Activated T-helper 1 cell treated with anti-CD3 and anti-CD28 coated beads, Interleukin-12 subunit alpha, Interleukin-12 subunit beta, Interleukin-2, Interleukin-4 antibody, amounts not matched to agents 30 ng/mL and 10 ng/mL and 1 ng/mL, durations not matched to agents 14 hours and 24 hours and 36 hours (primary cell): ENCODE measurements around the gene DCT. TPM values are rescaled to one million over a fixed set of nuclear protein-coding genes. Genes with fewer than 3 reads are reported as not detected.

Source experiments
- DNase-seq: peaks from one replicate; pipeline ENCODE4 v3.0.0; 2021; ENCODE audit warnings: low spot score
- H3K27ac Mint-ChIP-seq: one replicate; pipeline ENCODE4 v1.8.0; 2021; ENCODE audit warnings: mild to moderate bottlenecking, mixed read lengths
- H3K27me3 Mint-ChIP-seq: one replicate; pipeline ENCODE4 v1.8.0; 2022; ENCODE audit warnings: mild to moderate bottlenecking, moderate library complexity, mixed read lengths; ENCODE audit not compliant: insufficient read depth
- H3K36me3 Mint-ChIP-seq: one replicate; pipeline ENCODE4 v1.8.0; 2021; ENCODE audit warnings: low read depth, mixed read lengths
- H3K4me1 Mint-ChIP-seq: one replicate; pipeline ENCODE4 v1.8.0; 2021; ENCODE audit warnings: low read depth, mixed read lengths
- H3K4me3 Mint-ChIP-seq: one replicate; pipeline ENCODE4 v1.8.0; 2021; ENCODE audit warnings: mild to moderate bottlenecking, moderate library complexity, mixed read lengths
- H3K9me3 Mint-ChIP-seq: one replicate; pipeline ENCODE4 v1.8.0; 2021; ENCODE audit warnings: mixed read lengths
- intact Hi-C: fragments of 100-400 bp; cut with micrococcal nuclease; formaldehyde crosslinking; loops from one replicate; pipeline ENCODE4 v1.15.1; 2024
- total RNA-seq: library from RNA; stranded (reverse); gene quantifications from 2 replicates; pipeline ENCODE4 v1.2.3, GENCODE V29; 2022

The DCT gene
- total RNA-seq, 1 donor from 2014 or later: not detected

- no peak overlapping the region for H3K27ac Mint-ChIP-seq
- H3K4me3 Mint-ChIP-seq: no peak overlapping the region
- peaks cover 2% of the 10 kb centered on the region for H3K27me3 Mint-ChIP-seq
- H3K36me3 Mint-ChIP-seq: no peaks in the 10 kb centered on the region
- peaks cover 15% of the 10 kb centered on the region for H3K4me1 Mint-ChIP-seq
- DNase-seq: no peak
- intact Hi-C loops: no loop called here
- H3K9me3 Mint-ChIP-seq: no peaks in the 10 kb centered on the region
Measured at GRCh38 chr13:94433055-94433961, 46.2 kb downstream of the DCT start.

- Mint-ChIP-seq H3K27ac (no peak overlapping the region), H3K4me3 (no peak overlapping the region), H3K36me3 (no peaks in the 10 kb centered on the region), H3K9me3 (no peaks in the 10 kb centered on the region), H3K4me1 (peaks cover 15% of the 10 kb centered on the region), H3K27me3 (peaks cover 2% of the 10 kb centered on the region)
- intact Hi-C loops: no loop called here
- DNase-seq: no peak
Measured at GRCh38 chr13:94431987-94432386, 47.5 kb downstream of the DCT start.

GRCh38 chr13:94431574-94431973, 47.9 kb downstream of the DCT start:
- intact Hi-C loops: no loop called here
- Mint-ChIP-seq H3K9me3 (no peaks in the 10 kb centered on the region), H3K27ac (no peak overlapping the region), H3K4me1 (peaks cover 15% of the 10 kb centered on the region), H3K36me3 (no peaks in the 10 kb centered on the region), H3K4me3 (no peak overlapping the region), H3K27me3 (peaks cover 2% of the 10 kb centered on the region)
- DNase-seq: no peak

- Mint-ChIP-seq H3K9me3 (no peaks in the 10 kb centered on the region), H3K36me3 (no peaks in the 10 kb centered on the region), H3K4me3 (no peak overlapping the region), H3K4me1 (peaks cover 6% of the 10 kb centered on the region), H3K27ac (no peak overlapping the region), H3K27me3 (peaks cover 2% of the 10 kb centered on the region)
- DNase-seq: no peak
- intact Hi-C loops: no loop called here
Measured at GRCh38 chr13:94427313-94427953, 52.0 kb downstream of the DCT start.

GRCh38 chr13:94419925-94420305, 59.6 kb downstream of the DCT start:
- intact Hi-C loops: loop anchor here (1.0 to 2.0 kb wide), 11 partner anchors 9 to 757 kb away; partner anchors contain the start of gene GPR180
- peak overlapping the region; percentile 72 for H3K27ac Mint-ChIP-seq
- H3K9me3 Mint-ChIP-seq: peaks cover 40% of the 10 kb centered on the region
- peaks cover 22% of the 10 kb centered on the region for H3K4me1 Mint-ChIP-seq
- H3K36me3 Mint-ChIP-seq: peaks cover 3% of the 10 kb centered on the region
- DNase-seq: no peak
- no peaks in the 10 kb centered on the region for H3K27me3 Mint-ChIP-seq
- no peak overlapping the region for H3K4me3 Mint-ChIP-seq

- intact Hi-C loops: loop anchor here (1.0 to 2.0 kb wide), 10 partner anchors 36 to 757 kb away; partner anchors contain the start of gene GPR180
- H3K4me3 Mint-ChIP-seq: peak overlapping the region; percentile 29
- peaks cover 3% of the 10 kb centered on the region for H3K36me3 Mint-ChIP-seq
- H3K27me3 Mint-ChIP-seq: no peaks in the 10 kb centered on the region
- peaks cover 40% of the 10 kb centered on the region for H3K9me3 Mint-ChIP-seq
- peak overlapping the region; percentile 72 for H3K27ac Mint-ChIP-seq
- no peak for DNase-seq
- H3K4me1 Mint-ChIP-seq: peaks cover 22% of the 10 kb centered on the region
Measured at GRCh38 chr13:94419304-94419924, 60.1 kb downstream of the DCT start.

DNA sequence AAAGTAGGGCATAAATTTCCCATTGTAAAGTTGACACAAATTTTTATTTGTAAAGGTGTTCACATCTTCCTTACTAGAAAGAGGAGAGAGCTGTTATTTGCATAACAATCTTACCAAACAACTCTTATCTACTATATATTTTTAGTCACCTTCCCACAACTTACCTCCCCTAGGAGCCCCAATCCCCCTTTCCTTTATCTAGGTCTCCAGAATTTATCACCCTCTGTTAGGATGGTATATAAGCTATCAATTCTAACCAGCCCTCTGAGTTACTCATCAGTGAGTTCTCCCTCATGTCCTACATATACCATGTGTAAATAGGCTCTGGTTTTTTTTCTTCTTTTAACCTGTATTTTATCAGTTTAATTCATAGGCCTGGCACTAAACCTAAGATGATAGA, 62.2 kb downstream of the DCT start:
- H3K9me3 Mint-ChIP-seq: peaks cover 40% of the 10 kb centered on the region
- H3K36me3 Mint-ChIP-seq: peaks cover 3% of the 10 kb centered on the region
- H3K4me1 Mint-ChIP-seq: peaks cover 22% of the 10 kb centered on the region
- DNase-seq: no peak
- no peak overlapping the region for H3K4me3 Mint-ChIP-seq
- no peak overlapping the region for H3K27ac Mint-ChIP-seq
- no peaks in the 10 kb centered on the region for H3K27me3 Mint-ChIP-seq
- intact Hi-C loops: no loop called here

DNA sequence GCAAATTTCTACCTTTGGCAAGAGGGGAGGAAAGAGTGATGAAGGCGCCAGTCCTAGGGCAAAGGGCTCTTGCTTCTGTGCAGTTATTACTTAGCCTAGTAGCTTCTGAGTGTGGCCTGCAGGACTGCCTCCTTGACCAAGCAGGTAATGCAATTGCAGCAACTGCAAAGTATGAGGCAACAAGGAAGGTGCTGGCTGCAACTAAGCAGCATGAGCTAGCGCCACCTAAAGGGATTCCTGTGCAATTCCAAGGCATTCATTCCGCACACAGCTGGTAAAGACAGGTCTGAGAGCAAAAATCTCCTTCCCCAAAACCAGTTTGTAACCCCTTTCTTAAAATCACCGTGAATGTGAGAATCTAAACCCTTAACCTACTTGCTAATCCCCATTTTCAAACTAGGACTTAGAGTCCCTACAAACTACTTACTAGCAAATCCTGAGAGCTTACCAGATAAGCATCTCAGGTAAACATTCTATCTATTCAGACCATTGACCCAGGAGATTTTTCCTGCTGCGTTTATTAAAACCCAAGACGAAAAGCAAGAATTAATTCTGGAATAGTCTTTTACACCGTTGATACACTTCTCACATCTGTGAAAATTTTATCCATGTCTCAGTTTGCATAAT, 62.9 kb downstream of the DCT start:
- Mint-ChIP-seq H3K9me3 (peaks cover 39% of the 10 kb centered on the region), H3K4me3 (no peak overlapping the region), H3K36me3 (peaks cover 3% of the 10 kb centered on the region), H3K27ac (no peak overlapping the region), H3K4me1 (peaks cover 22% of the 10 kb centered on the region), H3K27me3 (no peaks in the 10 kb centered on the region)
- DNase-seq: no peak
- intact Hi-C loops: no loop called here

GRCh38 chr13:94415500-94416237, 63.8 kb downstream of the DCT start:
- Mint-ChIP-seq H3K27me3 (no peaks in the 10 kb centered on the region), H3K4me1 (peaks cover 22% of the 10 kb centered on the region), H3K36me3 (peaks cover 3% of the 10 kb centered on the region), H3K27ac (no peak overlapping the region), H3K4me3 (no peak overlapping the region), H3K9me3 (peaks cover 33% of the 10 kb centered on the region)
- no peak for DNase-seq
- intact Hi-C loops: no loop called here

GRCh38 chr13:94414708-94415107, 64.8 kb downstream of the DCT start:
- H3K27ac Mint-ChIP-seq: no peak overlapping the region
- no peak for DNase-seq
- H3K9me3 Mint-ChIP-seq: peaks cover 25% of the 10 kb centered on the region
- peaks cover 3% of the 10 kb centered on the region for H3K36me3 Mint-ChIP-seq
- H3K4me3 Mint-ChIP-seq: no peak overlapping the region
- H3K4me1 Mint-ChIP-seq: peaks cover 15% of the 10 kb centered on the region
- H3K27me3 Mint-ChIP-seq: no peaks in the 10 kb centered on the region
- intact Hi-C loops: no loop called here

DNA sequence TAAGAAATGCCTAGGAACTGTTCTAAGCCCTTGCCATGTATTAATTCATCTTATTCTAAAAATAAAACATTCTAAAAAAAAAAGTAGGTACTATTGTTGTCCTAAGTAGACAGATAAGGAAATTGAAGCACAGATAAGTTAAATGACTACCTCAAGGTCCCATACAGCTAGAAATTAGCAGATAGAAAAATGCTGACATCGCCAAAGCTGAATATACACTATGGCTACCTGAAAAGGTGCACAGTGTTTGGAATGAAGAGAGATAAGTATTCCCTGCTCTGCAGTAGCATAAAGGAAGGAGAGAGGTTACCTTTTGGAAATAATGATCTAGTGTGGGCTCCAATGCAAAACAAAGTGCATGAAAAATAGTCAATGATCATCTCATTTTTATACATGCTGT, 65.3 kb downstream of the DCT start:
- Mint-ChIP-seq H3K4me1 (peaks cover 9% of the 10 kb centered on the region), H3K27me3 (no peaks in the 10 kb centered on the region), H3K4me3 (no peak overlapping the region), H3K9me3 (peaks cover 24% of the 10 kb centered on the region), H3K27ac (no peak overlapping the region), H3K36me3 (peaks cover 3% of the 10 kb centered on the region)
- no peak for DNase-seq
- intact Hi-C loops: no loop called here

GRCh38 chr13:94413598-94413944, 65.9 kb downstream of the DCT start:
- no peak for DNase-seq
- H3K9me3 Mint-ChIP-seq: peaks cover 19% of the 10 kb centered on the region
- no peaks in the 10 kb centered on the region for H3K36me3 Mint-ChIP-seq
- H3K27ac Mint-ChIP-seq: no peak overlapping the region
- H3K27me3 Mint-ChIP-seq: no peaks in the 10 kb centered on the region
- H3K4me3 Mint-ChIP-seq: no peak overlapping the region
- intact Hi-C loops: no loop called here
- H3K4me1 Mint-ChIP-seq: peaks cover 3% of the 10 kb centered on the region
